AG09319 (cell line): ENCODE measurements around the gene ZNF777.
"Not testable (repeated sequence)": the region's sequence is repeated elsewhere in the genome, so short reads cannot be mapped to it uniquely, and the experiment has no call there.

Source experiments
- DNase-seq: peaks from one replicate; pipeline ENCODE4 v3.0.0-alpha.2; 2010; ENCODE audit warnings: low read depth; ENCODE audit errors: extremely low read depth
- CTCF ChIP-seq: IDR thresholded peaks from 2 replicates; pipeline ENCODE4 v1.5.1; 2011; ENCODE audit warnings: low read depth, mild to moderate bottlenecking, inconsistent platforms, low read length, moderate library complexity

ZNF777 gene

GRCh38 chr7:149404825-149405224 lies 56.0 kb downstream of the ZNF777 start:
- DNase-seq, result no peak
- no peak for TF ChIP-seq CTCF

GRCh38 chr7:149404396-149404795 lies 56.5 kb downstream of the ZNF777 start:
- no peak for DNase-seq
- TF ChIP-seq CTCF, result no peak

- no peak for DNase-seq
- no peak for TF ChIP-seq CTCF
Measured at GRCh38 chr7:149398195-149398820, 62.6 kb downstream of the ZNF777 start.

- no peak for DNase-seq
- no peak for TF ChIP-seq CTCF
Measured at GRCh38 chr7:149397470-149398043, 63.3 kb downstream of the ZNF777 start.

GRCh38 chr7:149388550-149389335 lies 72.1 kb downstream of the ZNF777 start:
- not testable (repeated sequence) for DNase-seq

GRCh38 chr7:149386514-149386913 lies 74.3 kb downstream of the ZNF777 start:
- DNase-seq, result not testable (repeated sequence)

GRCh38 chr7:149385195-149385950 lies 75.5 kb downstream of the ZNF777 start:
- no peak for TF ChIP-seq CTCF
- no peak for DNase-seq
